Activated CD8-positive, alpha-beta memory T cell treated with anti-CD3 and anti-CD28 coated beads for 36 hours (primary cell): ENCODE results near the gene KDSR. TPM values are rescaled to one million over a fixed set of nuclear protein-coding genes. Genes with fewer than 3 reads are reported as not detected.

ENCODE experiments used
- CTCF ChIA-PET: fragments of 350-600 bp; sonication (Branson Sonifier 250); formaldehyde crosslinking; loops from one replicate; lab custom pipeline; 2021; ENCODE audit warnings: antibody characterized with exemption; lab: Charles Lee
- POLR2A ChIA-PET: fragments of 350-600 bp; sonication (Branson Sonifier 250); formaldehyde crosslinking; loops from one replicate; lab custom pipeline; 2021; ENCODE audit warnings: antibody characterized with exemption; lab: Charles Lee
- total RNA-seq, 2 experiments: library from RNA; stranded (reverse); gene quantifications; one replicate each; pipeline ENCODE4 v1.2.3, GENCODE V29; 2021

KDSR gene
- total RNA-seq, 2 experiments from 2014 or later, result 63.5 to 66.7 TPM

DNA sequence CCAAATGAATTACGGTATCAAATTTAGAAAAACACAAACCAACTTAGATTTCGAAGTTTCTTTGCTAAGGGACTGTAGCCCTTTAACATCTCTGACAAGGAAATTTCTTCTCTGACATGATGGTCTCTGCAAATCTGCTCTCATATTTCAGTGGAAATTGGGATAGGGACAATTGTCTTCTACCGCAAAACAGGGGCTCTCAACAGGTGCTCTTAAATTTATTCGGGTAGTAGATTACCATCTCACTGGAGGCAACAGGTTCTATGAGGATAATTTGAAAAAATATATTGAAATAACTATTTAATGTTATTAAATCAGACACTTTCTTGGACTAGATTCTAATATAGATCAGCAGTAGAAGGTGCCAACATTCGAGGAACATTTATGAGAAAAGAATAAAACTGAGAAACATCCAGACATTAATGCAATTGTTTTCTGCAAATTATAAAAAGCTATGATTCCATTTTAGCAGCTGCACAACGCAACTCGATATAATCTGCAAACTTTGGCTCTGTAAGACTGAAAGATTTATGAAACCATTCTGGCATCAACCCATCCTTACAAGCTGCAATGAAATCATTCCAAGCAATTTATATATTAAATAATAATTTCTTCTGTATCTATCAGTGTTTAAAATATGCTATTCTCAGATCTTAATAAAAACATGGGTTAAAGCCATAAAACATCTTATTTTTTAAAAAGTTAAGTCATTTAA lies 37.4 kb downstream of the KDSR start:
- POLR2A ChIA-PET, result no interaction called here
- CTCF ChIA-PET, result no interaction called here

GRCh38 chr18:63326011-63326410 lies 41.0 kb downstream of the KDSR start:
- POLR2A ChIA-PET, result no interaction called here

GRCh38 chr18:63325086-63325686 lies 41.8 kb downstream of the KDSR start:
- POLR2A ChIA-PET, result no interaction called here
- CTCF ChIA-PET, result interaction anchor here (2.1 kb wide), 1 partner anchor 14 kb away, joined by 7 read pairs; no protein-coding TSS in a partner anchor

More at GRCh38 chr18:63326011-63326410, 41.0 kb downstream of the KDSR start:
- CTCF ChIA-PET, result interaction anchor here (0.7 to 2.6 kb wide), 3 partner anchors 13 to 310 kb away, joined by 3 to 7 read pairs (median 7); no protein-coding TSS in a partner anchor

DNA sequence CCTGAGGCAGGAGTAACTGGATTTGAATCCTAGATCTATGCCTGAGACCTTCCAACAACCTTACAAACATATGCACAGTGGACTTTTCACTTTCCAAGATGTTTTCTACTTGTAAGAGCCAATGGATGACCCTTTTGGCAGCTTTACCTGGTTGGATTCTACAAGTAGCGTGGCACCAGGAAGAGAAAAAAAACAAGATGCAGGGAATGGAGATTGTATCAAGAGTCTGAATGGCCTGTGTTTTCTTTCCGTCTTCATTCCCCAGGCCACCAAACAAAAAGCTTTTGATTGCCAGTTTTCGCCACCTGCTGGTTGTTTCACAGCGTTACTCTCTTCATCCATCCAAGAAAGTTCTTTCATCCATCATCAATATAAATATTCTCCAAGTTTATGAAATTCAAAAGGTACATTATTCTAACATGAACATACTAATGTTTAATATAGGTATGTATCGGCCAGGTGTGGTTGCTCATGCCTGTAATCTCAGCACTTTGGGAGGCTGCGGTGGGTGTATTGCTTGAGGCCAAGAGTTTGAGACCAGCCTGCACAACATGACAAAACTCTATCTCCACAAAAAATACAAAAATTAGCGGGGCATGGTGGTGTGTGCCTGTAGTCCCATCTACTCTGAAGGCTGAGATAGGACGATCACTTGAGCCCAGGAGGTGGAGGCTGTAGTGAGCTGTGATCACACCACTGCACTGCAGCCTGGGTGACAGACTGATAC lies 43.9 kb downstream of the KDSR start:
- POLR2A ChIA-PET, result interaction anchor here (1.3 kb wide), 1 partner anchor 168 kb away, joined by 4 read pairs; no protein-coding TSS in a partner anchor
- CTCF ChIA-PET, result interaction anchor here (0.7 to 3.3 kb wide), 18 partner anchors 10 to 341 kb away, joined by 3 to 22 read pairs (median 4); no protein-coding TSS in a partner anchor

DNA sequence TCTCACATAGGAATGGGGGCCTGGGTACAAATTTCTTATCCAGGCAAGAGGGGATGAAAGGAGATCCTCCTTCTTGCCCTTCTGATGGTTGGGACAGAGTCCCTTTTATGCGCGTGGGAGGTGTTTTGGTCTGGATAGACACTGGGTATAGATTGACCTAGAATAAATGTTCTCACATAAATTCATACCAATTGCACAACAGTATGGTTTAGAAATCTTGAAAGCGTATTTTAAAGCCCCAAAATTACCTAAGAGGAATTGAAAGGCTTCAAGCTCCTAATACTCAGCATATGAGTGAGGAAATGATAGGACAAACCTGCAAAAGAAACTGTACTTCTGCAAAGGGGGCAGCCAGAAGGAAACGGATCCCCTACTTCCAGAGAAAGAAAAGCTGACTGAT lies 44.8 kb downstream of the KDSR start:
- POLR2A ChIA-PET, result interaction anchor here (0.7 to 1.3 kb wide), 2 partner anchors 98 to 167 kb away, joined by 4 read pairs; no protein-coding TSS in a partner anchor
- CTCF ChIA-PET, result interaction anchor here (0.6 to 3.3 kb wide), 19 partner anchors 11 to 340 kb away, joined by 3 to 22 read pairs (median 3); no protein-coding TSS in a partner anchor

DNA sequence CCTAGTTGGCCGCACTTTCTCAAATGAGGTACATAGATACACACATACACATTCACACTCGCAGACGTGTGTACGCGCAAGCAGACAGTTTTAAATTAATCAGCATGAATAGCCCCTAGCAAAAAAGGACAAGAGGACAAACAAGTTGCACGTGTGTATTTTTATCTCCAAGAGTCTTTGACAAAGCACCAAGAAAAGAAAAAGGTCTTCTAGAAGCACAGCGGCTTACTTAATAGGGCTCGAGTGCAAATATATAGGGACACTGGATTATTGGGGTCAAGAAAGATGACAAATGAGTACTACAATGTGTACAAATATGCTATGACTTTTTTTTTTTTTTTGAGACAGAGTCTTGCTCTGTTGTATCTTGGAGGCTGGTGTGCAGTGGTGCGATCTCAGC lies 45.7 kb downstream of the KDSR start:
- ChIA-PET CTCF (interaction anchor here (1.0 to 3.3 kb wide), 4 partner anchors 190 to 304 kb away, joined by 3 to 22 read pairs (median 9); no protein-coding TSS in a partner anchor), POLR2A (interaction anchor here (0.6 to 0.7 kb wide), 2 partner anchors 121 to 566 kb away, joined by 3 read pairs; no protein-coding TSS in a partner anchor)

- CTCF ChIA-PET, result interaction anchor here (0.5 kb wide), 1 partner anchor 9 kb away, joined by 3 read pairs; no protein-coding TSS in a partner anchor
- POLR2A ChIA-PET, result interaction anchor here (0.6 to 0.7 kb wide), 2 partner anchors 121 to 566 kb away, joined by 3 read pairs; no protein-coding TSS in a partner anchor
Measured at GRCh38 chr18:63320975-63321265, 46.1 kb downstream of the KDSR start.

GRCh38 chr18:63320123-63320974 lies 46.7 kb downstream of the KDSR start:
- CTCF ChIA-PET, result interaction anchor here (0.5 to 3.6 kb wide), 4 partner anchors 10 to 166 kb away, joined by 3 to 34 read pairs (median 13); no protein-coding TSS in a partner anchor
- POLR2A ChIA-PET, result interaction anchor here (0.6 to 3.2 kb wide), 9 partner anchors 21 to 566 kb away, joined by 3 to 12 read pairs (median 4); no protein-coding TSS in a partner anchor

DNA sequence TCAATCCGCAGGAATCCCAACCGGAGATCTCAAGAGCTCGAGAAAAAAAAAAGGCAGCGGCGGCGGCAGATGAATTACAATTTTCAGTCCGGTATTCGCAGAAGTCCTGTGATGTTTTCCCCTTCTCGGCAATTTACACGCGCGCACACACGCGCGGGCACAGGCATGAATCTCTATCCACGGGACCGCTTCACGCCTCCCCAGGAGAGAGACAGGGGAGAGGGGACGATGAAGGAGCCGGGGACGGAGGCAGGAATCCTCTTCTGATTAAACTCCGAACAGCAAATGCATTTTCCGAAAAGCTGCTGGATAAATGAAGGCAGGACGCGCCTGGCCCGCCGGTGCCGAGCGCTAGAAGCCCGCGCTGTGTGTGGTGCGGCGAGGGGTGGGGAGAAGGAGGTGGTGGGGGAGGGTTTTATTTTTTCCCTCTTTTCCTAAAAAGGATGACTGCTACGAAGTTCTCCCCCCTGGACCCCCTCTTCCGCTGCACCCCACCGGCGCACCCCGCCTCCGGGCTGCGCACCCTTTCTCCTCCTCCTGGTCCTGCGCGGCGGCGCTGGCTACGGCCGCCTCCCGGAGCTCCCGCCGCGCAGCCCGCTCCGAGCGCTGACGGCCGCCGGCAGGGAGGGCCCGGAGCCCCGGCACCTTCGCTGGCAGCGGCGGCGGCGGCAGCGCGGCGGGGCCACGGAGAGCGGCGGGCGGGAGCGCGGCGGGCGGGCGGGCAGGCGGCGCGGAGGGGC lies 47.5 kb downstream of the KDSR start, which contains the start of gene BCL2:
BCL2 (minus strand) TSS at position 387 of the 740 bp plus-strand sequence.
- ChIA-PET CTCF (interaction anchor here (1.5 to 3.6 kb wide), 9 partner anchors 12 to 299 kb away, joined by 5 to 34 read pairs (median 9); no protein-coding TSS in a partner anchor), POLR2A (interaction anchor here (0.7 to 3.2 kb wide), 11 partner anchors 17 to 165 kb away, joined by 3 to 12 read pairs (median 4); no protein-coding TSS in a partner anchor)

DNA sequence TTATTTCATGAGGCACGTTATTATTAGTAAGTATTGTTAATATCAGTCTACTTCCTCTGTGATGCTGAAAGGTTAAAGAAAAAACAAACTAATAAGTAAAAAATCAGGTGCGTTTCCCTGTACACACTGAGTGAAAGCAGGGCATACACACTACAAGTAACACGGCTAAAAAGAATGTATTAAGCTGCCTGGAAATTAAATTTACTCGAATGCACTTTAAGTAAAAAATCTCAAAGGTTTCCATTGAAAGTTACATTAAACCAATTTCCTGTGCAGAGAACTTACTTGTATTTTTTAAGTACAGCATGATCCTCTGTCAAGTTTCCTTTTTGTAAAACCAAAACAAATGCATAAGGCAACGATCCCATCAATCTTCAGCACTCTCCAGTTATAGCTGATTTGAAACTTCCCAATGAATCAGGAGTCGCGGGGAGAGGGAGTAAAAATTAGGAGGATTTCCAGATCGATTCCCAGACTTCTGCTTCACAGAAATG lies 48.1 kb downstream of the KDSR start:
- POLR2A ChIA-PET, result interaction anchor here (0.7 to 3.2 kb wide), 12 partner anchors 16 to 180 kb away, joined by 3 to 12 read pairs (median 4); no protein-coding TSS in a partner anchor

DNA sequence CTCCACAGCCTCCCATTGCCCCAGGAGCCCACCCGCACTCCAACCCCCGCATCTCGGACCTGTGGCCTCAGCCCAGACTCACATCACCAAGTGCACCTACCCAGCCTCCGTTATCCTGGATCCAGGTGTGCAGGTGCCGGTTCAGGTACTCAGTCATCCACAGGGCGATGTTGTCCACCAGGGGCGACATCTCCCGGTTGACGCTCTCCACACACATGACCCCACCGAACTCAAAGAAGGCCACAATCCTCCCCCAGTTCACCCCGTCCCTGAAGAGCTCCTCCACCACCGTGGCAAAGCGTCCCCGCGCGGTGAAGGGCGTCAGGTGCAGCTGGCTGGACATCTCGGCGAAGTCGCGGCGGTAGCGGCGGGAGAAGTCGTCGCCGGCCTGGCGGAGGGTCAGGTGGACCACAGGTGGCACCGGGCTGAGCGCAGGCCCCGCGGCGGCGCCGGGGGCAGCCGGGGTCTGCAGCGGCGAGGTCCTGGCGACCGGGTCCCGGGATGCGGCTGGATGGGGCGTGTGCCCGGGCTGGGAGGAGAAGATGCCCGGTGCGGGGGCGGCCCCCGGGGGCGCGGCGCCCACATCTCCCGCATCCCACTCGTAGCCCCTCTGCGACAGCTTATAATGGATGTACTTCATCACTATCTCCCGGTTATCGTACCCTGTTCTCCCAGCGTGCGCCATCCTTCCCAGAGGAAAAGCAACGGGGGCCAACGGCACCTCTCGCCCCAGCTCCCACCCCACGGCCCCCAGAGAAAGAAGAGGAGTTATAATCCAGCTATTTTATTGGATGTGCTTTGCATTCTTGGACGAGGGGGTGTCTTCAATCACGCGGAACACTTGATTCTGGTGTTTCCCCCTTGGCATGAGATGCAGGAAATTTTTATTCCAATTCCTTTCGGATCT lies 48.8 kb downstream of the KDSR start:
- ChIA-PET POLR2A (interaction anchor here (0.5 to 3.2 kb wide), 13 partner anchors 17 to 179 kb away, joined by 3 to 13 read pairs (median 5); no protein-coding TSS in a partner anchor), CTCF (interaction anchor here (0.6 to 3.6 kb wide), 40 partner anchors 9 to 303 kb away, joined by 3 to 34 read pairs (median 4); no protein-coding TSS in a partner anchor)

More for the DNA sequence above, 48.1 kb downstream of the KDSR start:
- CTCF ChIA-PET, result interaction anchor here (1.1 to 3.6 kb wide), 19 partner anchors 11 to 299 kb away, joined by 3 to 34 read pairs (median 5); no protein-coding TSS in a partner anchor

DNA sequence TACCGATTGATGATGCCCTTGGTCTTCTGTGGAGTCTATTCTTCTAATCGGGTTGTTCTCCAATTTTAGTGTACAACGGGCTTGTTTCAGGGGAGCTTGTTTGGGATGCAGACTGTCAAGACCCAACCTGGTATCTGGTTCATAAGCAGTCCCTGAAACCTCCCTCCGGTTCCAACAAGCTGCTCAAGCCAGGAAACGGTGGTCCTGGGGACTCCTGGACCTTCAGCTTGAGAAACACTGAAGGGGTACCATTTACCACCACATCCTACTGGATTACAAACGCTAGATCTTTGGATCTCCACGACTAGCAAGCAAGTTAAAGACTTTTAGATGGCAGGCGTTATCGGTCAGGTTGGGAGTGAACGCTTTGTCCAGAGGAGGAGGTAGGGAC lies 49.5 kb downstream of the KDSR start:
- ChIA-PET CTCF (interaction anchor here (0.9 to 3.6 kb wide), 33 partner anchors 10 to 301 kb away, joined by 3 to 34 read pairs (median 5); no protein-coding TSS in a partner anchor), POLR2A (interaction anchor here (0.6 to 3.2 kb wide), 9 partner anchors 16 to 162 kb away, joined by 3 to 13 read pairs (median 6); no protein-coding TSS in a partner anchor)

GRCh38 chr18:63316612-63317555 lies 50.1 kb downstream of the KDSR start:
- CTCF ChIA-PET, result interaction anchor here (0.9 to 3.6 kb wide), 17 partner anchors 9 to 301 kb away, joined by 3 to 34 read pairs (median 5); no protein-coding TSS in a partner anchor
- POLR2A ChIA-PET, result interaction anchor here (1.3 to 3.2 kb wide), 5 partner anchors 15 to 158 kb away, joined by 5 to 12 read pairs (median 10); no protein-coding TSS in a partner anchor

GRCh38 chr18:63315876-63316275 lies 51.1 kb downstream of the KDSR start:
- ChIA-PET CTCF (interaction anchor here (1.0 to 2.0 kb wide), 3 partner anchors 102 to 161 kb away, joined by 3 to 5 read pairs (median 5); no protein-coding TSS in a partner anchor), POLR2A (interaction anchor here (1.3 kb wide), 1 partner anchor 156 kb away, joined by 3 read pairs; no protein-coding TSS in a partner anchor)
